ENCODE data around the gene ITGA4.

DNA sequence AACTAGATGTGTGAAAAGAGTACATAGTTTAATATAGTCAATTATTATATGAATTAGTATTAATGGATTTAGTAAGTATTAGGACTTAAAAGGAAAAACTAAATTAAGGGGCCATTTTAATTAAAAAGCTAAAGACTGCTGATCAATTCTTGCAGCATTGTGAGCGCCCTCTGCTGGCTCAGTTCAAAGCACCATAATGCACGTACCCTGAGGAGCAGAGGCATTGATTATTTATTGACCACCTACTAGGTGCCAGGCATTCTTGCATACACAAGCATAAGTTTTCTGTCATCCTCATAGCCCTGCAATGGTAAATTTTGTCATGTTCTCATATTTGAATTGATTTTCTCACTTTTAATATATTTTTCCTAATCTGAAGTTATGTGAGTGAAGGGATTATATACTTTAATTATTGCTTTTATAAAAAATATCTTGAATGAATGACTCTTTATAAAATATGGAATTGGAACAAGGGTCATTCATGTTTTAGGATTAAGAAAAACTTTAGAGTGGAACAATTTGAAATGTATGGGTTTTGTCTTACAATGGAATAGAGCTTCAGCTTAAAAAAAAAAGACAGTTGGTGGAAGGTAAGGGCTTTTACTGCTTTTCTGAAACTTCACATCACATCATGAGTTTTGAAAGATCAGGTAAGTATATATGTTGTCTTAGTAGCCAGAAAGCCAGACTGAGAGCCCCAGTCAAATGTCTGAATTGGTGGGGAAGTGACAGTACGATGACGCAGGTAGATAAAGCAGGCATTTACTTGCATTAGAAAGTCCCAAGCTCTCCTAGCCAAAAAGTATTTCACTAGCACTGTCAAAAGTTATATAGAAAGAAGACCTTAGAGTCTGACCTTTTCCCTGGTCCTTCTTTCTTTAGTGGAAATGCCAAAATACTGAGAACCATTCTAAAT lies 9.7 kb downstream of the ITGA4 start:
- TF ChIP-seq, protein P1, sequence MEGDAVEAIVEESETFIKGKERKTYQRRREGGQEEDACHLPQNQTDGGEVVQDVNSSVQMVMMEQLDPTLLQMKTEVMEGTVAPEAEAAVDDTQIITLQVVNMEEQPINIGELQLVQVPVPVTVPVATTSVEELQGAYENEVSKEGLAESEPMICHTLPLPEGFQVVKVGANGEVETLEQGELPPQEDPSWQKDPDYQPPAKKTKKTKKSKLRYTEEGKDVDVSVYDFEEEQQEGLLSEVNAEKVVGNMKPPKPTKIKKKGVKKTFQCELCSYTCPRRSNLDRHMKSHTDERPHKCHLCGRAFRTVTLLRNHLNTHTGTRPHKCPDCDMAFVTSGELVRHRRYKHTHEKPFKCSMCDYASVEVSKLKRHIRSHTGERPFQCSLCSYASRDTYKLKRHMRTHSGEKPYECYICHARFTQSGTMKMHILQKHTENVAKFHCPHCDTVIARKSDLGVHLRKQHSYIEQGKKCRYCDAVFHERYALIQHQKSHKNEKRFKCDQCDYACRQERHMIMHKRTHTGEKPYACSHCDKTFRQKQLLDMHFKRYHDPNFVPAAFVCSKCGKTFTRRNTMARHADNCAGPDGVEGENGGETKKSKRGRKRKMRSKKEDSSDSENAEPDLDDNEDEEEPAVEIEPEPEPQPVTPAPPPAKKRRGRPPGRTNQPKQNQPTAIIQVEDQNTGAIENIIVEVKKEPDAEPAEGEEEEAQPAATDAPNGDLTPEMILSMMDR (conservative IDR thresholded peaks at IDR 0.05; ENCODE audit: low read depth, low read length): peak; percentile 94
- no peak for TF ChIP-seq EZH2 (IDR thresholded peaks at IDR 0.05; ENCODE audit: borderline replicate concordance, low read depth, low read length, poor library complexity, severe bottlenecking)

Data from A673 (cell line).